ENCODE results near the gene DBT. TPM values are rescaled to one million over a fixed set of nuclear protein-coding genes. Genes with fewer than 3 reads are reported as not detected.

DBT gene
- total RNA-seq, 1 donor from 2014 or later: 18.0 TPM

GRCh38 chr1:100188617-100189016, 61.0 kb downstream of the DBT start:
- no peak for DNase-seq (ENCODE audit: low spot score in 2 of 2, unreplicated experiment in 2 of 2)
- Mint-ChIP-seq H3K9me3 (peaks cover 5% of the 10 kb centered on the region), H3K4me3 (no peak overlapping the region), H3K4me1 (no peaks in the 10 kb centered on the region), H3K36me3 (peaks cover 7% of the 10 kb centered on the region), H3K27ac (no peak overlapping the region), H3K27me3 (ENCODE audit: low read depth) (no peaks in the 10 kb centered on the region)
- TF ChIP-seq CTCF (IDR thresholded peaks at IDR 0.05; ENCODE audit: unreplicated experiment): no peak

- Mint-ChIP-seq H3K9me3 (peaks cover 5% of the 10 kb centered on the region), H3K4me1 (no peaks in the 10 kb centered on the region), H3K27me3 (ENCODE audit: low read depth) (no peaks in the 10 kb centered on the region), H3K4me3 (no peak overlapping the region), H3K27ac (no peak overlapping the region), H3K36me3 (peaks cover 7% of the 10 kb centered on the region)
- DNase-seq (ENCODE audit: low spot score in 2 of 2, unreplicated experiment in 2 of 2): no peak
- TF ChIP-seq CTCF (IDR thresholded peaks at IDR 0.05; ENCODE audit: unreplicated experiment): no peak
Observed at GRCh38 chr1:100187912-100188311, 61.7 kb downstream of the DBT start.

- H3K4me1 Mint-ChIP-seq: no peaks in the 10 kb centered on the region
- H3K9me3 Mint-ChIP-seq: peaks cover 18% of the 10 kb centered on the region
- no peak for TF ChIP-seq CTCF (IDR thresholded peaks at IDR 0.05; ENCODE audit: unreplicated experiment)
- H3K27me3 Mint-ChIP-seq (ENCODE audit: low read depth): no peaks in the 10 kb centered on the region
- no peak for DNase-seq (ENCODE audit: low spot score in 2 of 2, unreplicated experiment in 2 of 2)
- peaks cover 5% of the 10 kb centered on the region for H3K36me3 Mint-ChIP-seq
- H3K4me3 Mint-ChIP-seq: no peak overlapping the region
- H3K27ac Mint-ChIP-seq: no peak overlapping the region
Observed at GRCh38 chr1:100184536-100184935, 65.1 kb downstream of the DBT start.

- H3K9me3 Mint-ChIP-seq: peaks cover 18% of the 10 kb centered on the region
- TF ChIP-seq CTCF (IDR thresholded peaks at IDR 0.05; ENCODE audit: unreplicated experiment): no peak
- no peaks in the 10 kb centered on the region for H3K27me3 Mint-ChIP-seq (ENCODE audit: low read depth)
- H3K4me3 Mint-ChIP-seq: no peak overlapping the region
- H3K27ac Mint-ChIP-seq: no peak overlapping the region
- H3K36me3 Mint-ChIP-seq: peaks cover 5% of the 10 kb centered on the region
- no peaks in the 10 kb centered on the region for H3K4me1 Mint-ChIP-seq
- no peak for DNase-seq (ENCODE audit: low spot score in 2 of 2, unreplicated experiment in 2 of 2)
Observed at GRCh38 chr1:100183370-100183769, 66.3 kb downstream of the DBT start.

- no peak within 1 kb of the TSS for H3K4me3 Mint-ChIP-seq
- H3K36me3 Mint-ChIP-seq: no peaks in the 10 kb centered on the region
- no peak for DNase-seq (ENCODE audit: low spot score in 2 of 2, unreplicated experiment in 2 of 2)
- peaks cover 18% of the 10 kb centered on the region for H3K9me3 Mint-ChIP-seq
- TF ChIP-seq CTCF (IDR thresholded peaks at IDR 0.05; ENCODE audit: unreplicated experiment): no peak
- H3K4me1 Mint-ChIP-seq: no peaks in the 10 kb centered on the region
- H3K27ac Mint-ChIP-seq: no peak within 1 kb of the TSS
- no peaks in the 10 kb centered on the region for H3K27me3 Mint-ChIP-seq (ENCODE audit: low read depth)
Observed at GRCh38 chr1:100178091-100178490, 71.5 kb downstream of the DBT start, which contains the start of gene LRRC39. LRRC39 (minus strand) TSS chr1:100178256; CDS start chr1:100168516, 9,740 bp downstream.

Measured in mesothelial cell of epicardium (in vitro differentiated cells).